Panc1 (cell line): ENCODE results near the gene PTPN22. TPM values are rescaled to one million over a fixed set of nuclear protein-coding genes. Genes with fewer than 3 reads are reported as not detected.

ENCODE experiments used
- ATAC-seq: fragments of 200-7000 bp; cut with Tn5 transposase; 2 replicates; pipeline ENCODE4 v1.9.1; 2020; ENCODE audit warnings: mild to moderate bottlenecking, moderate library complexity
- BruUV-seq: library from RNA; stranded (reverse); fragments of 400-500 nt; replicated peaks from 2 replicates; lab custom pipeline; 2021; lab: Mats Ljungman, UMichigan
- CTCF ChIA-PET: fragments of 300-600 bp; sonication (Branson Sonifier 250); formaldehyde crosslinking; loops from one replicate; lab custom pipeline; 2022; ENCODE audit warnings: antibody characterized with exemption; lab: Charles Lee
- POLR2A ChIA-PET: fragments of 300-600 bp; sonication (Branson Sonifier 250); formaldehyde crosslinking; loops from one replicate; lab custom pipeline; 2022; ENCODE audit warnings: antibody characterized with exemption; lab: Charles Lee
- DNase-seq: peaks from one replicate; pipeline ENCODE4 v3.0.0-alpha.2; 2010; ENCODE audit warnings: low read depth, low spot score
- H3K27ac ChIP-seq: 2 replicates; pipeline ENCODE4 v1.5.1; 2011; ENCODE audit warnings: mild to moderate bottlenecking, low read length, inconsistent platforms
- H3K27me3 ChIP-seq: fragments of 200-500 bp; sonication (Bioruptor generic); 2 replicates; pipeline ENCODE4 v1.6.0; 2014; ENCODE audit warnings: low read length, inconsistent platforms; ENCODE audit not compliant: control insufficient read depth, insufficient read depth
- H3K36me3 ChIP-seq: fragments of 200-500 bp; sonication (Bioruptor generic); 2 replicates; pipeline ENCODE4 v1.5.1; 2014; ENCODE audit warnings: inconsistent platforms, mild to moderate bottlenecking, low read length, moderate library complexity; ENCODE audit not compliant: control insufficient read depth, insufficient read depth
- H3K4me1 ChIP-seq: 2 replicates; pipeline ENCODE4 v1.5.1; 2011; ENCODE audit warnings: inconsistent platforms, mild to moderate bottlenecking, low read length, moderate library complexity; ENCODE audit not compliant: control insufficient read depth, insufficient read depth
- H3K4me3 ChIP-seq, 2 experiments: 2 replicates each; pipeline ENCODE4 v1.5.1; 2011 to 2012; ENCODE audit warnings: low read depth in 2 of 2, low read length in 2 of 2, mild to moderate bottlenecking in 2 of 2, inconsistent platforms in 1 of 2, moderate library complexity in 1 of 2
- H3K9me3 ChIP-seq: fragments of 200-500 bp; sonication (Bioruptor generic); 2 replicates; pipeline ENCODE4 v1.5.1; 2014; ENCODE audit warnings: low read depth, mild to moderate bottlenecking, inconsistent platforms, low read length, moderate library complexity; ENCODE audit not compliant: control insufficient read depth, insufficient read depth
- CTCF ChIP-seq: fragments of 450-650 bp; IDR thresholded peaks from 2 replicates; pipeline ENCODE4 v1.5.1; 2017; ENCODE audit warnings: mild to moderate bottlenecking
- POLR2AphosphoS5 ChIP-seq: IDR thresholded peaks from 2 replicates; pipeline ENCODE4 v1.6.1; 2012; ENCODE audit warnings: mild to moderate bottlenecking, low read depth, low read length, moderate library complexity
- REST ChIP-seq, 2 experiments: IDR thresholded peaks; 2 replicates each; pipeline ENCODE4 v1.6.1; 2011 to 2012; ENCODE audit warnings: low read depth in 2 of 2, control low read depth in 1 of 2, low read length in 1 of 2, mild to moderate bottlenecking in 1 of 2, moderate library complexity in 1 of 2; ENCODE audit not compliant: insufficient read depth in 1 of 2
- SIN3A ChIP-seq: IDR thresholded peaks from 2 replicates; pipeline ENCODE4 v1.6.1; 2012; ENCODE audit warnings: low read depth, mild to moderate bottlenecking, low read length, moderate library complexity, borderline replicate concordance; ENCODE audit not compliant: insufficient read depth
- TCF7L2 ChIP-seq: IDR thresholded peaks from 2 replicates; pipeline ENCODE4 v1.6.1; 2011; ENCODE audit warnings: mild to moderate bottlenecking, low read depth, low read length, inconsistent platforms
- in situ Hi-C: cut with HindIII; loops from 2 replicates; pipeline ENCODE4 v1.10.0; 2016; ENCODE audit warnings: low sequenced_read_pairs, low pct_unique_long_range_greater_than_20kb
- intact Hi-C: fragments of 100-400 bp; cut with micrococcal nuclease; formaldehyde crosslinking; loops from one replicate; pipeline ENCODE4 v1.10.0; 2022; ENCODE audit not compliant: unreplicated experiment
- total RNA-seq: library from RNA; stranded (reverse); gene quantifications from one replicate; pipeline ENCODE4 v1.2.1, GENCODE V29; 2021; ENCODE audit not compliant: unreplicated experiment

The PTPN22 gene
- total RNA-seq, 1 experiment from 2014 or later: not detected

GRCh38 chr1:113875714-113876113 is 4.2 kb upstream of the PTPN22 start:
- BruUV-seq: no TSS peak
- H3K4me1 ChIP-seq: no peaks in the 10 kb centered on the region
- CTCF ChIA-PET: interaction anchor here (0.7 kb wide), 1 partner anchor 802 kb away, joined by 3 read pairs; no protein-coding TSS in a partner anchor
- ATAC-seq (no peak), DNase-seq (no peak)
- in situ Hi-C loops (no loop called here), intact Hi-C loops (no loop called here)
- no peaks in the 10 kb centered on the region for H3K36me3 ChIP-seq
- POLR2A ChIA-PET: interaction anchor here (0.7 kb wide), 1 partner anchor 12 kb away, joined by 3 read pairs; no protein-coding TSS in a partner anchor
- no peaks in the 10 kb centered on the region for H3K9me3 ChIP-seq
- no peak overlapping the region for H3K27ac ChIP-seq
- no peaks in the 10 kb centered on the region for H3K27me3 ChIP-seq
- TF ChIP-seq TCF7L2 (no peak), REST (IDR thresholded peaks at IDR 0.05; ENCODE audit: insufficient read depth in 1 of 2, low read depth in 2 of 2, low read length in 1 of 2) (no peak)
- H3K4me3 ChIP-seq: no peak overlapping the region

- CTCF ChIA-PET: no interaction called here
- POLR2A ChIA-PET: no interaction called here
- DNase-seq (no peak), ATAC-seq (no peak)
- Histone ChIP-seq H3K4me1 (no peaks in the 10 kb centered on the region), H3K36me3 (no peaks in the 10 kb centered on the region), H3K27me3 (no peaks in the 10 kb centered on the region), H3K4me3 (no peak overlapping the region), H3K9me3 (no peaks in the 10 kb centered on the region), H3K27ac (no peak overlapping the region)
- BruUV-seq: no TSS peak
- intact Hi-C loops (no loop called here), in situ Hi-C loops (no loop called here)
- TF ChIP-seq POLR2AphosphoS5 (no peak), CTCF (peak; percentile 33; the same call in 1 of the 2 replicates)
These were observed 2.7 kb upstream of the PTPN22 start for GRCh38 chr1:113874012-113874879.

GRCh38 chr1:113872219-113872935 is 865 bp upstream of the PTPN22 start:
- Histone ChIP-seq H3K36me3 (no peaks in the 10 kb centered on the region), H3K27ac (no peak overlapping the region), H3K4me3 (no peak overlapping the region), H3K27me3 (no peaks in the 10 kb centered on the region), H3K9me3 (no peaks in the 10 kb centered on the region), H3K4me1 (no peaks in the 10 kb centered on the region)
- DNase-seq: no peak
- BruUV-seq: no TSS peak
- TF ChIP-seq TCF7L2 (no peak), POLR2AphosphoS5 (no peak), SIN3A (no peak), CTCF (no peak), REST (IDR thresholded peaks at IDR 0.05; ENCODE audit: insufficient read depth in 1 of 2, low read depth in 2 of 2, low read length in 1 of 2) (no peak)
- no peak for ATAC-seq
- ChIA-PET POLR2A (no interaction called here), CTCF (no interaction called here)
- in situ Hi-C loops (no loop called here), intact Hi-C loops (no loop called here)
